Upper lobe of left lung (tissue), 4 donors: ENCODE data around the gene NR1I2.

ENCODE experiments used
- CTCF ChIP-seq, 6 experiments: fragments of 450-650 bp in 4 of 6; fragments of 200-600 bp in 2 of 6; sonication (generic) in 2 of 6; IDR thresholded peaks; one replicate each; pipeline ENCODE4 v1.5.1; 2016 to 2019; ENCODE audit warnings: antibody characterized with exemption in 6 of 6
- POLR2A ChIP-seq, 4 donors: fragments of 450-650 bp; IDR thresholded peaks; one replicate each; pipeline ENCODE4 v1.5.1; 2016 to 2017; ENCODE audit warnings: antibody characterized with exemption in 4 of 4, mild to moderate bottlenecking in 2 of 4

GRCh38 chr3:119835556-119835955 lies 53.7 kb downstream of the NR1I2 start:
- TF ChIP-seq CTCF (IDR thresholded peaks at IDR 0.05): no peak
- no peak for TF ChIP-seq POLR2A (IDR thresholded peaks at IDR 0.05)
